BE2C (cell line): ENCODE results near the gene RIMBP2.

Experiments
- DNase-seq: peaks from one replicate; pipeline ENCODE4 v3.0.0-alpha.2; 2020
- H3K27me3 ChIP-seq: fragments of 250-450 bp; sonication (Bioruptor Pico); 2 replicates; pipeline ENCODE4 v1.5.1; 2020; ENCODE audit warnings: mild to moderate bottlenecking
- H3K36me3 ChIP-seq: fragments of 250-450 bp; sonication (Bioruptor Pico); 2 replicates; pipeline ENCODE4 v1.5.1; 2020; ENCODE audit warnings: mild to moderate bottlenecking
- H3K4me1 ChIP-seq: fragments of 250-450 bp; sonication (Bioruptor Pico); 2 replicates; pipeline ENCODE4 v1.5.1; 2020
- H3K4me3 ChIP-seq: 2 replicates; pipeline ENCODE4 v1.5.1; 2011; ENCODE audit warnings: low read depth, low read length
- H3K9me3 ChIP-seq: fragments of 250-450 bp; sonication (Bioruptor Pico); 2 replicates; pipeline ENCODE4 v1.5.1; 2020
- TF ChIP-seq, protein P1 (sequence below): IDR thresholded peaks from 2 replicates; pipeline ENCODE4 v1.5.1; 2012; ENCODE audit warnings: mild to moderate bottlenecking, low read depth, low read length

The RIMBP2 gene

GRCh38 chr12:130483616-130484180 lies 232.4 kb downstream of the RIMBP2 start:
- Histone ChIP-seq H3K4me3 (peak overlapping the region; percentile 11; the same call in 1 of the 2 replicates), H3K4me1 (peaks cover 12% of the 10 kb centered on the region), H3K27me3 (no peaks in the 10 kb centered on the region), H3K9me3 (no peaks in the 10 kb centered on the region), H3K36me3 (peaks cover 24% of the 10 kb centered on the region)
- TF ChIP-seq, protein P1, sequence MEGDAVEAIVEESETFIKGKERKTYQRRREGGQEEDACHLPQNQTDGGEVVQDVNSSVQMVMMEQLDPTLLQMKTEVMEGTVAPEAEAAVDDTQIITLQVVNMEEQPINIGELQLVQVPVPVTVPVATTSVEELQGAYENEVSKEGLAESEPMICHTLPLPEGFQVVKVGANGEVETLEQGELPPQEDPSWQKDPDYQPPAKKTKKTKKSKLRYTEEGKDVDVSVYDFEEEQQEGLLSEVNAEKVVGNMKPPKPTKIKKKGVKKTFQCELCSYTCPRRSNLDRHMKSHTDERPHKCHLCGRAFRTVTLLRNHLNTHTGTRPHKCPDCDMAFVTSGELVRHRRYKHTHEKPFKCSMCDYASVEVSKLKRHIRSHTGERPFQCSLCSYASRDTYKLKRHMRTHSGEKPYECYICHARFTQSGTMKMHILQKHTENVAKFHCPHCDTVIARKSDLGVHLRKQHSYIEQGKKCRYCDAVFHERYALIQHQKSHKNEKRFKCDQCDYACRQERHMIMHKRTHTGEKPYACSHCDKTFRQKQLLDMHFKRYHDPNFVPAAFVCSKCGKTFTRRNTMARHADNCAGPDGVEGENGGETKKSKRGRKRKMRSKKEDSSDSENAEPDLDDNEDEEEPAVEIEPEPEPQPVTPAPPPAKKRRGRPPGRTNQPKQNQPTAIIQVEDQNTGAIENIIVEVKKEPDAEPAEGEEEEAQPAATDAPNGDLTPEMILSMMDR, result no peak
- DNase-seq, result peak; percentile 79

- TF ChIP-seq, protein P1, result peak; percentile 14; the same call in 1 of the 2 replicates
- Histone ChIP-seq H3K4me1 (peaks cover 19% of the 10 kb centered on the region), H3K27me3 (no peaks in the 10 kb centered on the region), H3K4me3 (no peak overlapping the region), H3K36me3 (peaks cover 29% of the 10 kb centered on the region), H3K9me3 (no peaks in the 10 kb centered on the region)
- DNase-seq, result no peak
These were observed 233.7 kb downstream of the RIMBP2 start for GRCh38 chr12:130482448-130482847.

- H3K27me3 ChIP-seq, result no peaks in the 10 kb centered on the region
- TF ChIP-seq, protein P1, result no peak
These were observed 234.7 kb downstream of the RIMBP2 start for GRCh38 chr12:130481392-130481879.

GRCh38 chr12:130480887-130481286 lies 235.2 kb downstream of the RIMBP2 start:
- Histone ChIP-seq H3K36me3 (peaks cover 38% of the 10 kb centered on the region), H3K27me3 (no peaks in the 10 kb centered on the region), H3K4me3 (no peak overlapping the region), H3K4me1 (peaks cover 22% of the 10 kb centered on the region), H3K9me3 (no peaks in the 10 kb centered on the region)
- no peak for DNase-seq
- TF ChIP-seq, protein P1, result no peak

More at GRCh38 chr12:130481392-130481879, 234.7 kb downstream of the RIMBP2 start:
- peaks cover 33% of the 10 kb centered on the region for H3K36me3 ChIP-seq
- peaks cover 22% of the 10 kb centered on the region for H3K4me1 ChIP-seq
- H3K9me3 ChIP-seq, result no peaks in the 10 kb centered on the region
- no peak overlapping the region for H3K4me3 ChIP-seq
- no peak for DNase-seq

GRCh38 chr12:130480231-130480630 lies 235.9 kb downstream of the RIMBP2 start:
- Histone ChIP-seq H3K4me3 (no peak overlapping the region), H3K36me3 (peaks cover 42% of the 10 kb centered on the region), H3K27me3 (no peaks in the 10 kb centered on the region), H3K9me3 (no peaks in the 10 kb centered on the region), H3K4me1 (peaks cover 22% of the 10 kb centered on the region)
- TF ChIP-seq, protein P1, result no peak
- DNase-seq, result no peak

- H3K4me3 ChIP-seq, result no peak overlapping the region
- H3K36me3 ChIP-seq, result peaks cover 48% of the 10 kb centered on the region
- no peaks in the 10 kb centered on the region for H3K27me3 ChIP-seq
- TF ChIP-seq, protein P1, result no peak
- H3K4me1 ChIP-seq, result peaks cover 22% of the 10 kb centered on the region
- DNase-seq, result no peak
- H3K9me3 ChIP-seq, result no peaks in the 10 kb centered on the region
These were observed 236.5 kb downstream of the RIMBP2 start for GRCh38 chr12:130479401-130480125.
